Thyroid gland (tissue), 4 donors: ENCODE results near the gene TRIP4.

ENCODE experiments used
- POLR2A ChIP-seq, 2 donors: fragments of 450-650 bp; IDR thresholded peaks; one replicate each; pipeline ENCODE4 v1.6.1; 2017; ENCODE audit warnings: antibody characterized with exemption in 2 of 2, mild to moderate bottlenecking in 2 of 2, moderate library complexity in 1 of 2
- TF ChIP-seq, protein P1 (sequence below), 6 experiments: fragments of 200-600 bp in 3 of 6; fragments of 450-650 bp in 3 of 6; sonication (generic) in 3 of 6; IDR thresholded peaks; one replicate each; pipeline ENCODE4 v1.5.1; 2016 to 2019; ENCODE audit warnings: antibody characterized with exemption in 6 of 6, mild to moderate bottlenecking in 2 of 6, inconsistent platforms in 1 of 6, moderate library complexity in 1 of 6

DNA sequence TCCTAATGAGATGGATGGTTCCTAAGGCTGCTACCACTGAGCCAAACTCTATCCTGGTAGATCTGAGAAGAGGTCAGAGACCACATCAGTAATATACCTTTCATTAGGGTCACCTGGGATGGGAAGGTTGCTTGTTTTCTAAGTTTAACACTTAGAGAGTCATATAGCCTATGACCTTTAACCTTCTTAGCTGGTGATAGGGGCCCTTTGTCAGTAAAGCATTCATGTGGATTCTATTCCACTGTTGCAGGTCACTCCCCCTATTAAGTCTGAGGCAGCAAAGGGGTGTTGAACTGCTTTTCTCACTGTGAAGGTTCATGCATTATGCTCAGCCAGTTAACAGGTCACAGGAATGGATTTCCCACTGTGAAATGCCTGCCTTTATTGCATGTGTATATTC, 66.6 kb downstream of the TRIP4 start:
- TF ChIP-seq, protein P1, sequence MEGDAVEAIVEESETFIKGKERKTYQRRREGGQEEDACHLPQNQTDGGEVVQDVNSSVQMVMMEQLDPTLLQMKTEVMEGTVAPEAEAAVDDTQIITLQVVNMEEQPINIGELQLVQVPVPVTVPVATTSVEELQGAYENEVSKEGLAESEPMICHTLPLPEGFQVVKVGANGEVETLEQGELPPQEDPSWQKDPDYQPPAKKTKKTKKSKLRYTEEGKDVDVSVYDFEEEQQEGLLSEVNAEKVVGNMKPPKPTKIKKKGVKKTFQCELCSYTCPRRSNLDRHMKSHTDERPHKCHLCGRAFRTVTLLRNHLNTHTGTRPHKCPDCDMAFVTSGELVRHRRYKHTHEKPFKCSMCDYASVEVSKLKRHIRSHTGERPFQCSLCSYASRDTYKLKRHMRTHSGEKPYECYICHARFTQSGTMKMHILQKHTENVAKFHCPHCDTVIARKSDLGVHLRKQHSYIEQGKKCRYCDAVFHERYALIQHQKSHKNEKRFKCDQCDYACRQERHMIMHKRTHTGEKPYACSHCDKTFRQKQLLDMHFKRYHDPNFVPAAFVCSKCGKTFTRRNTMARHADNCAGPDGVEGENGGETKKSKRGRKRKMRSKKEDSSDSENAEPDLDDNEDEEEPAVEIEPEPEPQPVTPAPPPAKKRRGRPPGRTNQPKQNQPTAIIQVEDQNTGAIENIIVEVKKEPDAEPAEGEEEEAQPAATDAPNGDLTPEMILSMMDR (IDR thresholded peaks at IDR 0.05) = no peak
- no peak for TF ChIP-seq POLR2A (IDR thresholded peaks at IDR 0.05)
